ENCODE results near the gene OR56A3.

DNA sequence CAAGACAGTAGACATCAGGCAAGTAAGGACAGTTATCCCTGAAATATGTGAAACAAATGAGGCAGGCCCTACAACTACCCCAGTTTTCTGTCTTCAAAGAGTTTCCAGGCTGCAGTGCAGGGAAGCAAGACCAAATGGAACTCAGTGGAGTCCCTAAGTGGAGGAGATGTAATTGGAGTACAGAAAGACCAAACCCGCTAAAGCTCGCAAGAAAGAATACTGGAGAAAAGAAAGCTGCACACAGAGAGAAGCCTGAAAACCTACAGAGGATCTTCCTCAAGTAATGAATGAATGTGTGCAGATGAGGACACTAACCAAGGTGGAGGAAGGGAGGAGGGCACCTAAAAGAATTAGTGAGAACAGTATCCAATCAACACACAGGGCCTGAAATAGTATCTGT, 1.3 kb upstream of the OR56A3 start:
- TF ChIP-seq POLR2AphosphoS5 (IDR thresholded peaks at IDR 0.05; ENCODE audit: low read depth) (no peak), GABPA (IDR thresholded peaks at IDR 0.05; ENCODE audit: low read depth) (no peak)
- TF ChIP-seq, protein P1, sequence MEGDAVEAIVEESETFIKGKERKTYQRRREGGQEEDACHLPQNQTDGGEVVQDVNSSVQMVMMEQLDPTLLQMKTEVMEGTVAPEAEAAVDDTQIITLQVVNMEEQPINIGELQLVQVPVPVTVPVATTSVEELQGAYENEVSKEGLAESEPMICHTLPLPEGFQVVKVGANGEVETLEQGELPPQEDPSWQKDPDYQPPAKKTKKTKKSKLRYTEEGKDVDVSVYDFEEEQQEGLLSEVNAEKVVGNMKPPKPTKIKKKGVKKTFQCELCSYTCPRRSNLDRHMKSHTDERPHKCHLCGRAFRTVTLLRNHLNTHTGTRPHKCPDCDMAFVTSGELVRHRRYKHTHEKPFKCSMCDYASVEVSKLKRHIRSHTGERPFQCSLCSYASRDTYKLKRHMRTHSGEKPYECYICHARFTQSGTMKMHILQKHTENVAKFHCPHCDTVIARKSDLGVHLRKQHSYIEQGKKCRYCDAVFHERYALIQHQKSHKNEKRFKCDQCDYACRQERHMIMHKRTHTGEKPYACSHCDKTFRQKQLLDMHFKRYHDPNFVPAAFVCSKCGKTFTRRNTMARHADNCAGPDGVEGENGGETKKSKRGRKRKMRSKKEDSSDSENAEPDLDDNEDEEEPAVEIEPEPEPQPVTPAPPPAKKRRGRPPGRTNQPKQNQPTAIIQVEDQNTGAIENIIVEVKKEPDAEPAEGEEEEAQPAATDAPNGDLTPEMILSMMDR (IDR thresholded peaks at IDR 0.05; ENCODE audit: insufficient read depth, low read length), result no peak
- TF ChIP-seq, protein P2, sequence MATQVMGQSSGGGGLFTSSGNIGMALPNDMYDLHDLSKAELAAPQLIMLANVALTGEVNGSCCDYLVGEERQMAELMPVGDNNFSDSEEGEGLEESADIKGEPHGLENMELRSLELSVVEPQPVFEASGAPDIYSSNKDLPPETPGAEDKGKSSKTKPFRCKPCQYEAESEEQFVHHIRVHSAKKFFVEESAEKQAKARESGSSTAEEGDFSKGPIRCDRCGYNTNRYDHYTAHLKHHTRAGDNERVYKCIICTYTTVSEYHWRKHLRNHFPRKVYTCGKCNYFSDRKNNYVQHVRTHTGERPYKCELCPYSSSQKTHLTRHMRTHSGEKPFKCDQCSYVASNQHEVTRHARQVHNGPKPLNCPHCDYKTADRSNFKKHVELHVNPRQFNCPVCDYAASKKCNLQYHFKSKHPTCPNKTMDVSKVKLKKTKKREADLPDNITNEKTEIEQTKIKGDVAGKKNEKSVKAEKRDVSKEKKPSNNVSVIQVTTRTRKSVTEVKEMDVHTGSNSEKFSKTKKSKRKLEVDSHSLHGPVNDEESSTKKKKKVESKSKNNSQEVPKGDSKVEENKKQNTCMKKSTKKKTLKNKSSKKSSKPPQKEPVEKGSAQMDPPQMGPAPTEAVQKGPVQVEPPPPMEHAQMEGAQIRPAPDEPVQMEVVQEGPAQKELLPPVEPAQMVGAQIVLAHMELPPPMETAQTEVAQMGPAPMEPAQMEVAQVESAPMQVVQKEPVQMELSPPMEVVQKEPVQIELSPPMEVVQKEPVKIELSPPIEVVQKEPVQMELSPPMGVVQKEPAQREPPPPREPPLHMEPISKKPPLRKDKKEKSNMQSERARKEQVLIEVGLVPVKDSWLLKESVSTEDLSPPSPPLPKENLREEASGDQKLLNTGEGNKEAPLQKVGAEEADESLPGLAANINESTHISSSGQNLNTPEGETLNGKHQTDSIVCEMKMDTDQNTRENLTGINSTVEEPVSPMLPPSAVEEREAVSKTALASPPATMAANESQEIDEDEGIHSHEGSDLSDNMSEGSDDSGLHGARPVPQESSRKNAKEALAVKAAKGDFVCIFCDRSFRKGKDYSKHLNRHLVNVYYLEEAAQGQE (IDR thresholded peaks at IDR 0.05; ENCODE audit: insufficient replicate concordance, low read depth), result no peak

Data from HL-60 (cell line).